H1 (cell line): ENCODE data around the gene GZMM. TPM values are rescaled to one million over a fixed set of nuclear protein-coding genes. Genes with fewer than 3 reads are reported as not detected.

ENCODE experiments used
- CTCF ChIA-PET: fragments of 300-600 bp; sonication (Branson Sonifier 250); formaldehyde crosslinking; loops from one replicate; lab custom pipeline; 2021; ENCODE audit not compliant: partially characterized antibody; lab: Charles Lee
- POLR2A ChIA-PET: fragments of 300-600 bp; sonication (Branson Sonifier 250); formaldehyde crosslinking; loops from one replicate; lab custom pipeline; 2021; ENCODE audit warnings: inconsistent platforms; ENCODE audit not compliant: partially characterized antibody; lab: Charles Lee
- DNase-seq, 2 experiments: peaks; one replicate each; pipeline versions ENCODE4 v3.0.0 to v3.0.0-alpha.2; 2010 to 2022; ENCODE audit warnings: low spot score in 2 of 2, low read depth in 1 of 2, mixed read lengths in 1 of 2
- FAIRE-seq: peaks from 2 replicates; lab custom pipeline; 2011; peaks lifted over from hg19 to GRCh38; lab: Jason Lieb, UNC
- H2AFZ ChIP-seq: 2 replicates; pipeline ENCODE4 v1.8.1; 2012; ENCODE audit warnings: low read length, inconsistent platforms
- H2AK5ac ChIP-seq: 2 replicates; pipeline ENCODE4 v1.6.1; 2013; ENCODE audit warnings: low read depth, low read length
- H2BK120ac ChIP-seq: replicated peaks from 2 replicates; pipeline ENCODE3; 2013; ENCODE audit warnings: low read depth, low read length, inconsistent platforms
- H2BK12ac ChIP-seq: 2 replicates; pipeline ENCODE4 v1.6.1; 2013; ENCODE audit warnings: low read depth, low read length
- H2BK15ac ChIP-seq: 2 replicates; pipeline ENCODE4 v1.6.1; 2013; ENCODE audit warnings: low read length
- H2BK20ac ChIP-seq: 2 replicates; pipeline ENCODE4 v1.6.1; 2013; ENCODE audit warnings: low read length
- H2BK5ac ChIP-seq: 2 replicates; pipeline ENCODE4 v1.6.1; 2013; ENCODE audit warnings: low read depth, low read length
- H3K14ac ChIP-seq: 2 replicates; pipeline ENCODE4 v1.6.1; 2013; ENCODE audit warnings: inconsistent platforms; ENCODE audit not compliant: insufficient read length
- H3K18ac ChIP-seq: 2 replicates; pipeline ENCODE4 v1.6.1; 2013; ENCODE audit warnings: low read length; ENCODE audit errors: extremely low read depth
- H3K23ac ChIP-seq: 2 replicates; pipeline ENCODE4 v1.6.1; 2013; ENCODE audit warnings: inconsistent platforms; ENCODE audit not compliant: insufficient read length
- H3K23me2 ChIP-seq: 2 replicates; pipeline ENCODE4 v1.6.1; 2013; ENCODE audit warnings: low read depth, low read length
- H3K27ac ChIP-seq: 2 replicates; pipeline ENCODE4 v1.6.1; 2011; ENCODE audit warnings: low read depth, low read length, inconsistent platforms
- H3K27me3 ChIP-seq, 4 experiments: replicated peaks in 1 of 4; 1 replicate in 1 of 4; 2 replicates in 3 of 4; pipeline versions ENCODE4 v1.6.1 to v1.8.1; 2011 to 2013; ENCODE audit warnings: low read length in 3 of 4, mild to moderate bottlenecking in 3 of 4, inconsistent platforms in 2 of 4, mixed read lengths in 2 of 4, moderate library complexity in 1 of 4; ENCODE audit not compliant: control insufficient read depth in 3 of 4, insufficient read depth in 3 of 4; ENCODE audit errors: extremely low read depth in 1 of 4
- H3K36me3 ChIP-seq, 4 experiments: 2 replicates each; pipeline versions ENCODE4 v1.6.1 to v1.8.1; 2011 to 2013; ENCODE audit warnings: mild to moderate bottlenecking in 4 of 4, low read length in 3 of 4, moderate library complexity in 2 of 4, control low read depth in 1 of 4, inconsistent platforms in 1 of 4; ENCODE audit not compliant: insufficient read depth in 4 of 4, control insufficient read depth in 2 of 4
- H3K4ac ChIP-seq: replicated peaks from 2 replicates; pipeline ENCODE3; 2013; ENCODE audit warnings: low read length, low read depth, mixed read lengths, inconsistent platforms; ENCODE audit not compliant: insufficient read length
- H3K4me1 ChIP-seq, 4 experiments: replicated peaks in 1 of 4; 1 replicate in 1 of 4; 2 replicates in 3 of 4; pipeline versions ENCODE4 v1.6.1 to v1.8.1; 2011 to 2013; ENCODE audit warnings: low read length in 3 of 4, inconsistent platforms in 2 of 4, mixed read lengths in 1 of 4; ENCODE audit not compliant: insufficient read depth in 4 of 4, control insufficient read depth in 3 of 4
- H3K4me2 ChIP-seq, 2 experiments: 2 replicates each; pipeline versions ENCODE4 v1.6.1 to v1.8.1; 2011 to 2013; ENCODE audit warnings: low read depth in 2 of 2, low read length in 2 of 2, control low read depth in 1 of 2, inconsistent platforms in 1 of 2, mild to moderate bottlenecking in 1 of 2; ENCODE audit not compliant: insufficient read depth in 1 of 2
- H3K4me3 ChIP-seq, 4 experiments: fragments of 200-600, 300-600 bp in 1 of 4; sonication (generic), shearing (Covaris generic), sonication (Bioruptor Twin) in 1 of 4; 2 replicates each; pipeline versions ENCODE4 v1.5.1 to v1.8.1; 2011 to 2016; ENCODE audit warnings: low read length in 4 of 4, low read depth in 3 of 4, control low read depth in 2 of 4, inconsistent platforms in 2 of 4, mild to moderate bottlenecking in 2 of 4, mixed read lengths in 1 of 4, moderate library complexity in 1 of 4; ENCODE audit not compliant: insufficient read depth in 2 of 4; ENCODE audit errors: extremely low read depth in 1 of 4
- H3K56ac ChIP-seq: replicated peaks from 2 replicates; pipeline ENCODE3; 2013; ENCODE audit warnings: low read depth, mild to moderate bottlenecking, mixed read lengths, low read length, inconsistent platforms; ENCODE audit not compliant: insufficient read length
- H3K79me1 ChIP-seq: 2 replicates; pipeline ENCODE4 v1.6.1; 2013; ENCODE audit warnings: low read depth, low read length, control low read depth
- H3K79me2 ChIP-seq, 2 experiments: 2 replicates each; pipeline versions ENCODE4 v1.6.1 to v1.8.1; 2012 to 2013; ENCODE audit warnings: low read length in 2 of 2, mild to moderate bottlenecking in 2 of 2, inconsistent platforms in 1 of 2; ENCODE audit not compliant: insufficient read depth in 2 of 2, control insufficient read depth in 1 of 2
- H3K9ac ChIP-seq, 4 experiments: replicated peaks in 1 of 4; 1 replicate in 1 of 4; 2 replicates in 3 of 4; pipeline versions ENCODE4 v1.6.1 to v1.8.1; 2011 to 2013; ENCODE audit warnings: low read depth in 3 of 4, low read length in 3 of 4, control low read depth in 2 of 4, mild to moderate bottlenecking in 2 of 4, moderate library complexity in 2 of 4, inconsistent platforms in 1 of 4; ENCODE audit errors: extremely low read depth in 1 of 4
- H3K9me3 ChIP-seq, 2 experiments: 2 replicates each; pipeline versions ENCODE4 v1.6.1 to v1.8.1; 2012 to 2013; ENCODE audit warnings: mild to moderate bottlenecking in 2 of 2, moderate library complexity in 2 of 2, control low read depth in 1 of 2, inconsistent platforms in 1 of 2, low read depth in 1 of 2, low read length in 1 of 2, mixed read lengths in 1 of 2; ENCODE audit not compliant: insufficient read depth in 2 of 2
- H4K20me1 ChIP-seq, 2 experiments: replicated peaks in 1 of 2; 2 replicates each; pipeline versions ENCODE3 to v1.8.1; 2011 to 2013; ENCODE audit warnings: inconsistent platforms in 2 of 2, low read length in 2 of 2, mild to moderate bottlenecking in 1 of 2; ENCODE audit not compliant: insufficient read depth in 2 of 2, control insufficient read depth in 1 of 2
- H4K5ac ChIP-seq: 2 replicates; pipeline ENCODE4 v1.6.1; 2013; ENCODE audit warnings: low read length, low read depth, mixed read lengths, inconsistent platforms; ENCODE audit not compliant: insufficient read length
- H4K8ac ChIP-seq: 2 replicates; pipeline ENCODE4 v1.8.0; 2013; ENCODE audit warnings: mild to moderate bottlenecking, moderate library complexity, low read length, inconsistent platforms; ENCODE audit not compliant: insufficient read depth; ENCODE audit errors: extremely low read depth
- H4K91ac ChIP-seq: replicated peaks from 2 replicates; pipeline ENCODE3; 2013; ENCODE audit warnings: low read length, mixed read lengths, inconsistent platforms; ENCODE audit not compliant: insufficient read length
- BACH1 ChIP-seq: IDR thresholded peaks from 2 replicates; pipeline ENCODE4 v1.6.1; 2012; ENCODE audit warnings: low read length, improper control_type of control experiment
- RFX5 ChIP-seq: IDR thresholded peaks from 2 replicates; pipeline ENCODE4 v1.6.1; 2011; ENCODE audit warnings: low read depth, low read length, improper control_type of control experiment, borderline replicate concordance
- SIRT6 ChIP-seq: IDR thresholded peaks from one replicate; pipeline ENCODE4 v1.7.1; 2012; ENCODE audit warnings: low read length, inconsistent platforms
- SIX5 ChIP-seq: IDR thresholded peaks from 2 replicates; pipeline ENCODE4 v1.6.1; 2011; ENCODE audit warnings: mild to moderate bottlenecking, low read depth, low read length
- WGBS, 2 experiments: shearing (Covaris generic) in 1 of 2; methylation state at CpG; one replicate each; pipeline versions ENCODE4 v1.1.6 to v1.1.7; 2013 to 2015; ENCODE audit warnings: low lambda C conversion rate in 2 of 2, mixed read lengths in 2 of 2, inconsistent platforms in 1 of 2, low coverage in 1 of 2, missing lambda C conversion rate in 1 of 2; ENCODE audit not compliant: insufficient replicate concordance in 2 of 2, insufficient coverage in 1 of 2, insufficient read length in 1 of 2; ENCODE audit errors: extremely low coverage in 1 of 2, missing lambda C conversion rate in 1 of 2; 5-methylcytosine and 5-hydroxymethylcytosine counted together
- polyA plus RNA-seq, 7 experiments: library from polyadenylated mRNA; depleted of rRNA in 3 of 7; stranded (reverse) in 5 of 7; unstranded in 2 of 7; fragments of >200 nt in 5 of 7; fragments of 200-250 nt in 2 of 7; gene quantifications; 1 replicate in 5 of 7; 2 replicates in 1 of 7; 4 replicates in 1 of 7; pipeline versions ENCODE4 v1.2.1 to v1.2.3, GENCODE V29; 2011 to 2013; ENCODE audit warnings: missing spikeins in 2 of 7, mixed read lengths in 2 of 7
- total RNA-seq: library from RNA; stranded (reverse); fragmentation: NEBNext Ultra II Directional; extraction: Animal tissue kit (Norgen Biotek cat#: 25700); gene quantifications from 2 replicates; pipeline ENCODE4 v1.2.1, GENCODE V29; 2021

The GZMM gene
- total and polyA plus RNA-seq, 2 of the 8 experiments (the other 6 are each of a cell fraction or from before 2014, with no cell fraction given): 0.09 to 0.32 TPM

DNA sequence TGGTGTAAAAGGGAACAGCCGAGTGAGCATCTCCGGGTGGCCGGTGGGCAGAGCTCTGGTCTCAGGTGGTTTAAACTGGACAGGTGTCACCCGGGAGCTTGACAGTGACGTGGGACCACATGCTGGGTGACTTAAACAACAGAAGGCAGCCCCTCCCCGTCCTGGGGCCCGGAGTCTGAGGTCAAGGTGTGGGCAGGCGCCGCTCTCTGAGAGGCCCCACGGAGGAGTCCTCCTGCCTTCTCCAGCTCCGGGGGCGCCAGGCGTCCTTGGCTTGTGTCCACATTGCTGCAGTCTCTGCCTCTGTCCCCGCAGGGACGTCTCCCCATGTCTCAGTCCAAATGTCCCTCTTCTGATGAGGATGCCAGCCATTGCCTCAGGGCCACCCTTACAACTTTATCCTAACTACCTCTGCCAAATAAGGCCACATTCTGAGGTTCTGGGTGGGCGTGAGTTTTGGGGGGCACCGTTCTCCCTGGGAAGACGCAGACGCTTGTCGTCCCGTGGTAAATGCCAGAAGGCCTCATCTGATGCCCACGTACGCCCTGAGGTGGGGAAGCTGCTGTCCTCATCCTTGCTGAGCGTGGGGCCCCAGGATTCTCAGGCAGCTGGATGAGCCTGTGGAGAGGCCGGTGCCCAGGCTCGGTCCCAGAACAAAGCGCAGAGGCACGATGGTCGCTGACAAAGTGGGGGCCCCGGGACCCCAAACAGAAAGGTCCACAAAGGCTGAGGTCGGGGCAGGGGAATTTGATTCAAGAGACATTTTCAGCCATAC lies 12.9 kb downstream of the GZMM start:
- H3K56ac ChIP-seq: no peak overlapping the region
- no peak overlapping the region for H2AK5ac ChIP-seq
- ChIA-PET POLR2A (interaction anchor here (0.7 to 7.1 kb wide), 7 partner anchors 11 to 25 kb away, joined by 3 to 38 read pairs (median 10); partner anchors contain the start of genes BSG and CDC34), CTCF (interaction anchor here (1.3 to 1.4 kb wide), 2 partner anchors 20 to 24 kb away, joined by 4 to 5 read pairs; no protein-coding TSS in a partner anchor)
- no peak for DNase-seq
- H4K5ac ChIP-seq: no peak overlapping the region
- no peak overlapping the region for H3K4ac ChIP-seq
- no peak overlapping the region for H2AFZ ChIP-seq
- H3K27ac ChIP-seq: no peak overlapping the region
- H3K27me3 ChIP-seq: no peaks in the 10 kb centered on the region
- no peak for FAIRE-seq
- H3K4me2 ChIP-seq: no peak overlapping the region
- no peak overlapping the region for H2BK120ac ChIP-seq
- no peak overlapping the region for H2BK12ac ChIP-seq
- no peaks in the 10 kb centered on the region; the same call in 1 of the 2 replicates for H3K23me2 ChIP-seq
- no peaks in the 10 kb centered on the region for H3K79me2 ChIP-seq
- peaks cover 0 to 2% of the 10 kb centered on the region in 2 experiments for H4K20me1 ChIP-seq
- H2BK20ac ChIP-seq: no peak overlapping the region
- H3K18ac ChIP-seq: no peak overlapping the region; the same call in 1 of the 2 replicates
- no peak overlapping the region for H3K9ac ChIP-seq
- H4K91ac ChIP-seq: no peak overlapping the region
- no peaks in the 10 kb centered on the region; a peak in 1 of 4 replicates for H3K9me3 ChIP-seq
- H3K23ac ChIP-seq: no peak overlapping the region
- no peaks in the 10 kb centered on the region; a peak in 2 of 7 replicates for H3K4me1 ChIP-seq
- no peak overlapping the region for H3K14ac ChIP-seq
- H3K79me1 ChIP-seq: no peaks in the 10 kb centered on the region
- no peaks in the 10 kb centered on the region for H3K36me3 ChIP-seq
- TF ChIP-seq SIX5 (no peak), BACH1 (no peak), RFX5 (no peak), SIRT6 (no peak)
- no peak overlapping the region for H2BK5ac ChIP-seq
- no peak overlapping the region for H4K8ac ChIP-seq
- no peak overlapping the region for H2BK15ac ChIP-seq
- H3K4me3 ChIP-seq: no peak overlapping the region
- 90% methylated on average over 27 of the region's 31 CpGs; no CpG with 5 or more reads in 1 of the 2 experiments for WGBS, 2 experiments
